GM19193 (cell line): ENCODE measurements around the gene RADIL.

Experiments
- POLR2A ChIP-seq: IDR thresholded peaks from 4 replicates; pipeline ENCODE4 v1.6.1; 2011; ENCODE audit not compliant: insufficient read depth, insufficient read length; ENCODE audit errors: extremely low read depth

RADIL gene

GRCh38 chr7:4759211-4759610 lies 124.3 kb downstream of the RADIL start:
- no peak for TF ChIP-seq POLR2A

DNA sequence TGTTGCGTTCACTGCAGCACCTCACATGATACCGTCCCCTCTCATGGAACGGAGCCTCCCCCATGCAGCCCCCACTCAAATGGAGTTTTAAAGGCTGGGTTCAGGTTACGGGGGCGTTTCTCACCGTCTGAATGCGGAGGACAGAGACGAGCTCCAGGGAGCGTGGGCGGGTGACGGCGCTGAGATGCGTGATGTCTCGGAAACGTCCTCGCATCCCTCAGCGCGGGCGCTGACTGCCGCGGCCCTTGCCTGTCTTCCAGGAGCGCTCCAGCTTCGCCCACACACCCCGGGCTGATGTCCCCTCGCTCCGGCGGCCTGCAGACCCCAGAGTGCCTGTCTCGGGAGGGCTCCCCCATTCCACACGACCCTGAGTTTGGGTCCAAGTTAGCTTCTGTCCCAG lies 124.7 kb downstream of the RADIL start:
- no peak for TF ChIP-seq POLR2A

DNA sequence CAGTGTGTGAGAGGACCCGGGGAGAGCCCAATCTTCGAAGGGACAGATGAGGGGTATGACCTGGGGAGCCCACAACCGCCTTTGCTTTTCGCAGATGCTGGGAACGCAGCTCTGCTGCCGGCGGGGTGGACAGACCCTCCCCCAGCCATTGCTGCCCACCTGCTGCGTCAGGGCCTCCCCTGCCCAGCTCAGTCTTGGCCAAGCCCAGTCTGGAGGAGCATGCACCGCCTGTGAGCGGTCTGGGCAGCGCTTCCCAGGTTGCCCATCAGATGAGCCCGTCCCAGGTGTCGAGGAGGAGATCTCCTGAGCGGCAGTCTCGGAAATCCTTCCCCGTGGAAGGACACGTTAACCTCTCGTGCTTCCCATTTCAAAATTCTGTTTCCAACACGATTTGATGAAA lies 125.4 kb downstream of the RADIL start:
- no peak for TF ChIP-seq POLR2A

DNA sequence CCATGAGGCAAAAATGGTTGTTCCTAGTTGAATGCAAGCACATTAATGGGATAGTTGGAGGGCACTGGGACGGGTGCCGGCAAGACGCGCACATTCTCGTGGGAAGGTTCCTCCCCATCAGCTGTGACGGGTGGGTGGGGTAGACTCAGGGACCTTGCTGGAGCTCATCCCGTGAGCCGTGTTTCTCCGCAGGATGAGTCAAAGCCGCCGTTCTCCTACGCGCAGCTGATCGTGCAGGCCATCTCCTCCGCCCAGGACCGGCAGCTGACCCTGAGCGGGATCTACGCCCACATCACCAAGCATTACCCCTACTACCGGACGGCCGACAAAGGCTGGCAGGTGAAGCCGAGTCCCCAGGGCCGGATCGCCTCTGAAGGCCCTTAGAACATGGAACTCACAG lies 128.5 kb downstream of the RADIL start:
- TF ChIP-seq POLR2A: no peak

DNA sequence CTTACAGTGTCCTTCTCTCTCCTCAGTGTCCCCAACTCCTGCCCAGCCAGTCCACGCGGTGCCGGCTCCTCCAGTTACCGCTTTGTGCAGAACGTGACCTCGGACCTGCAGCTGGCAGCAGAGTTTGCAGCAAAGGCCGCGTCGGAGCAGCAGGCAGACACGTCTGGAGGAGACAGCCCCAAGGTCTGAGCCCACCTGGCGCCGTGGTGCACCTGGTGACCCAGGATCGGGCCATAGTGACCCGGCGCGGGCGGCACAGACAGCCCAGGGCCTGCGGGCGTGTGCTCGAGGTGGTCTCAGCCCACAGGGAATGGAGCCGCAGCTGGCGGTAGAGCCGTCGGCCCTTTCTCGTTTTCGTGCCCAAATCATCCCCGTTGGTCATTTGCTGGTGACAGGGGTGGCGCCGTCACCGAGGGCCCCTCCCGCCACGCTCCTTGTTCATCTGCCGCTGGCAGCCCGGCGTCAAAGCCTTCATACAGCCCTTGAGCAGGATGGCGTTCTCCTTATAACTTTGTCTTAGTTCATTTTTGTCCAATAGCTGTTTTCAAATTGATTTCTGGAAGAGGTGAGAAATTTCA lies 129.0 kb downstream of the RADIL start:
- TF ChIP-seq POLR2A: no peak

GRCh38 chr7:4753598-4754432 lies 129.7 kb downstream of the RADIL start:
- TF ChIP-seq POLR2A: no peak

DNA sequence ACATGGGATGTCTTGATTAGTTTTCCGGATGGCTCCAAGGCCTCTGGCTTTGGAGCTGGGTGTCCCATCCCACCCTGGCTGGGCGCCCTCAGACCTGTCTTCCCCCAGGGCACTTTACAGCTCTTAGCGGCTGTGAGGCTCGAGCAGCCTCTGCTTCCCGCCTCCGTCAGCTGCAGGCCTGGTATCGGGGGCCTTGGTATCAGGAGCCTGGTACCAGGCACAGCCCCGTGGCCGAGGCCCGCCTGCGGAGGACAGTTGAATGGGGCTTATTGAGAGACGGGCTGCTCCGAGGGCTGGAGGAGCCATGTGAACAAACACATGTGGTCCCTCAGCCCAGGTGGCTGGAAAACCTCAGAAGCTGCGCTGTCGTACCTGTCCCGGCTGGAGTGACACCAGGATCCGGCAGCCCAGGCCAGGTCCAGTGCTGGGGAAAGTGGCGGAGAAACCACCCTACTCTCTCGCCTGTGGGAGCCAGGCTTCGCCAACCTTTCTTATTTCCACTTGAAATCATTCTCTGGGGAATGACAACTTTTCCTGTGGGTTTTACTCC lies 132.0 kb downstream of the RADIL start:
- no peak for TF ChIP-seq POLR2A

- no peak for TF ChIP-seq POLR2A
These were observed 133.7 kb downstream of the RADIL start for GRCh38 chr7:4749798-4750197.

DNA sequence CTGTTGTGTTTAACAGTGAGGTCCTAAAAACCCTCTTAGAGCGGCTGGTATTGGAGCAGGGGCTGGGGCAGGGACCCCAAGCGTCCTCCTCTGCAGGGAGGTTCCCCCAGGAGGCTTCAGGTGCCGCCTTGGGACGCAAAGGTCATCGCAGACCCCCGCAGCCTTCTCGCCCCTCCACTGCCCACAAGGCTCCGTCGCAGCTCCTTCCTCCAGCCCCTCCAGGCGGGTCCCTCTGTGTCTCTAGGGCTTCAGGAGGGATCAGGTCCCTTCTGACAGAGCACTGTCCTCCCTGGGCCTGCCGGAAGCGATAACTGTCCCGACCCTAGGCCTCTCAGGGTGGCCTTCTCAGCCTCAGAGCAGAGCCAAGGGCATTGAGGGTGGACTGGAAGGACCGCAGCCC lies 134.2 kb downstream of the RADIL start:
- TF ChIP-seq POLR2A: no peak
